Activated CD4-positive, alpha-beta T cell treated with anti-CD3 and anti-CD28 coated beads for 48 hours (primary cell): ENCODE results near the gene TLR9.

Source experiments
- DNase-seq: peaks from one replicate; pipeline ENCODE4 v3.0.0-alpha.2; 2020

TLR9 gene

DNA sequence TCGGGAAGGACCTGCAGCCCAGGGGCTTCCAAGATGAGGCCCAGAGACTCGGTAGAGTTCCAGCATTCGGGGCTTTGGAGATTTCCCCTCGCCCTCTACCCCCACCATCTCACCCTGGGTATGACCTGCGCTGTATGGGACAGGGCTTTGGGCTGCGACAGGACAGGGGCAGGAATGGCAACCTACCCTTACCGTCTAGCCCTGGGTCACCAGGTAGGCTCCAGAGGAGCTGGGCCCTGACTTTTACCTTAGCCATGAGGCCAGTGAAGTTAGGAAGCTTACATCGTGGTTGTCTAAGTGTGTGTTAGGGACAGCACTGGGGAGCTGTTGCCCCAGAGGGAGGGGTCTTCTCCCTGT, 20.8 kb upstream of the TLR9 start:
- DNase-seq, result no peak

DNA sequence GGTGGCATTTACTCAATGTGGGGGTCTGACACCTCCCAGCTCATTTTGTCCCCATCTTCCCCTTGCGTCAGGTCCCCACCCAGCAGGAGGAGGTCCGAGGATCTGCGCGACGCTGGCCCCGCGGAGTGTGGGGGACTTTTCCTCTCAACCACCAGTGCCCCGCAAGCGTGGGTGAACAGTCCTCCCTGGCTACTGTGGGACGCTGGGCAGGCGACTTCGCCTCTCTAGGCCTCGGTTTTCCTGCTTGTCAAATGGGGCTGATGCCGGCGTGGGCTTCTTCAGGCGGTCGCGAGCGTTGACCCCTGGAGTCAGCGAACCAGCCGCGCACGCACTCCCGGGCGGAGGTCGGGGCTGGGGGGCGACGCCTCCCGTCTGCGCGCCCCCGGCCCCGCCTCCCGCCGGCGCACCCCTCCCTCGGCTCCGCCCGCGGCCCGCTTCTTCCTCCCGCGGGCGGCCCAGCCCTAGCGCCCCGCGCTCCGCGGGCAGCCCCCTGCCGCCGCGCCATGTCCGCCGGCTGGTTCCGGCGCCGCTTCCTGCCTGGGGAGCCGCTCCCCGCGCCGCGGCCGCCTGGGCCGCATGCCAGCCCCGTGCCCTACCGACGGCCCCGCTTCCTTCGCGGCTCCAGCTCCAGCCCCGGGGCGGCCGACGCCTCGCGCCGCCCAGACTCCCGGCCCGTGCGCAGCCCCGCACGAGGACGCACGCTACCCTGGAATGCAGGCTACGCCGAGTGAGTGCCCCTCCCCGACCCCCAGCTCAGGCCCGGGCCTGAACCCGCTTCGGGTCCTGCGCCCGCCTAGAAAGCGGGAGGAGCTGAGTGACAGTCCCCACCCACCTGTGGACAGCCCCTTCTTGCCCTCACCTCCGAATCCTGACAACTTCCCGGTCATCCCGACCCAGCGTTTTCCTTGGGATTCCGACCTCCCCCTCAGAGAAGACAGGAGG, 20.1 kb upstream of the TLR9 start, which contains the start of gene PPM1M:
Gene PPM1M, plus strand, starts transcription at position 438 of the 942 bp plus-strand sequence. Its CDS starts 66 bp downstream, at position 504.
- peak; percentile 58 for DNase-seq

DNA sequence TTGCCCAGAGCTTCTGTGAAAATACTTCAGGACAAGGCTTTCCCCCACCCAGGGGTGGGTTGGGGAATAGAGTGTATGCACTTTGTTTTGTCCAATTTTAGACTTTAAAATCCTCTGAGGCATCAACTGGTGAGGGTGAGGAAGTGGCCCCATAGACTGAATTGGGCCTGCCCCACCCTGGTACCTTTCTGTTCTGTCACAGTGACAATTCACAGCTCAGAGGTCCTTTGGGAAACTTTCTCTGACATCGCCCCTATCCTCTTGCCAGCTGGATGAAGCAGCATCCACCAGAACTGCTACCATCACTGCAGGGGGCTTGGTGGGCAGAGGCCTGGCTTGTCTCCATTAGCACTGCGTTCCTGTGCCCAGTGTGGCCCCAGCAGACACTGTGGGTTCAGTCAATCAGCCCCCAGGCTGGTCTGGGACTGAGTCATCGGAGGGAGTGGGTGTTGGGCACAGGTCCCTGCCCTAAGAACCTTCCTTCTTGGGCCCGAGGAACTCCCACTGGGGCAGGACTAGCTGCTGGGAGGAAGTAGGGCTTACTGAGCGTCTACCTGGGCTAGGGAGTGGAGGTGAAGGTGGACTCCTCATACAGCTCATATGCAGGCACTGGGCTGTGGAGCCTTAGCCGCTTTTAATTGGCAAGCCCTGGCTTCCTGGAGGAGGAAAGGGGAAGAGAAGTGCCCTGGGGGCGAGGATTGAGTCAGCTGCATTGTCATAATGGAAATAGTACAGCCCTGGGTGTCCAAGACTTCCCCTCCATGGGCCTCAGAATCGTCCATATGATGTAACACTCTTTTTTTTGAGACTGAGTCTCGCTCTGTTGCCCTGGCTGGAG, 18.6 kb upstream of the TLR9 start:
- DNase-seq, result peak; percentile 67

GRCh38 chr3:52242039-52242438, 16.6 kb upstream of the TLR9 start:
- no peak for DNase-seq

DNA sequence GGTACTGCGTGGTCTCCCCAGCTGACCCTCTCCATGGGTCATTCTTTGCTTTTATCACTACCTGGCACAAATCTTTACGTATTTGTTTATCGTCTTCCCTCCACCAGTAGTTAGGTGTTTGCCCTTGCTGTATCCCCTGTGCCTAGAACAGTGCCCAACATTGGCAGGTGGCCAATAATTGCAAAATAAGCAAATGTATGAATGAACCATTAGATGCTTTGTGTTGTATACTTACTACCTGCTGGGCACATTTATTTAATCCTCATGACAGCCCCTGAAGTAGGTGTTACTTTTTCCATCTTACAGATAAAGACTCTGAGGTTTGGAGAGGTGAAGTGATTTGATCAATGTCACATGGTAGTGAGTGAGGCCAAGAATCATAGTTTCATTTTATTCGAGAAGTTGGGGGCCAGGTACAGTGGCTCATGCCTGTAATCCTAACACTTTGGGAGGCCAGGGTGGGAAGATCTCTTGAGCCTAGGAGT, 15.5 kb upstream of the TLR9 start:
- no peak for DNase-seq

GRCh38 chr3:52240059-52240885, 14.8 kb upstream of the TLR9 start:
- peak; percentile 77 for DNase-seq

- DNase-seq, result peak; percentile 91
These were observed 13.6 kb upstream of the TLR9 start, which contains the start of gene TWF2 for GRCh38 chr3:52238761-52239701. TSS of gene TWF2 (minus strand) at chr3:52239158. CDS start at chr3:52239016, 142 bp downstream.

- peak; percentile 50 for DNase-seq
These were observed 12.8 kb upstream of the TLR9 start for GRCh38 chr3:52238193-52238760.

GRCh38 chr3:52237657-52238172, 12.3 kb upstream of the TLR9 start:
- no peak for DNase-seq

GRCh38 chr3:52237006-52237656, 11.7 kb upstream of the TLR9 start:
- no peak for DNase-seq

DNA sequence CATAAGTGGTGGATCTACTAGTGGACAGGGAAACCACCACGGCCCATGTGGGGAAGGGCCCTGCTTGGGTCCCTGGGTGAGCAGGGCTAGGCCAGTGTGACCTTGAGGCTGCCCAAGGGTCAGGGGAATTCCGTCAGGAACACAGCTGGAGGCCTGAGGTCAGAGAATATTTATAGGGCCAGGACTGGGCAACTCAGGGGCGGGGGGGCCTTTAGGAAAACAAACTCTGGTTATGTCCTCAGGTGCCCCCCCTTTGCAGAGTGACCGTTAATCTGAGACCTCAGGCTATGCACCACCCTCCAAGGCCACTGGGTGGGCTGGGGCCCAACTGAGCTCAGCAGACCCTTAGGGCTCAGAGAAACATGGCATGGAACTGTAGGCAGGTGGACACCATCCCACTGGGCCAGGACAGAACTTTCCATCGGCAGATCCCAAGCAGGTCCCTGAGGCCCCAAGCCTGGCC, 11.0 kb upstream of the TLR9 start:
- no peak for DNase-seq

- no peak for DNase-seq
These were observed 9.3 kb upstream of the TLR9 start for GRCh38 chr3:52234516-52235447.

GRCh38 chr3:52233968-52234367, 8.5 kb upstream of the TLR9 start:
- no peak for DNase-seq

DNA sequence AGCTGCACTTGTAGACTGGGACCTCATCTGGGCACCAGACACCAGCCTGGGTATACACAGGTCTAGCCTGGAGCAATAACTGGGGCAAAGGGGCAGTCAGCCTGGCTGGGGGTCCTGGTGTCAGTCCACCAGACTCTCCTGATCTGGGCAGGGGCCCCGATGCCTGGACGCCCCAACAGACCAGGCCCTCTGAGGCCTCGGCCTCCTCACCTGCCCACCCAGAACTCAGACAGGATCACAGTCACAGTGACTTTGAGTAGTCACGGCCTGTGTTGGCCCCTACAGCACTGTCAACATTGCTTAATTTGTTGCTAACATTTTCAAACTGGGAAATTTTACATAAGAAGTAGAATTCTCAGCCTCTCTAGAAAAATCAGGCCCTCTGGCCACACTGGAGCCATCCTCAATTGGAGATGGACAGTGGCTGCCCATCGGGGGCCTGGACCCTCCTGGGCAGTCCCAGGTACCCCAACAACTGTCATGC, 7.7 kb upstream of the TLR9 start:
- no peak for DNase-seq

- DNase-seq, result peak; percentile 61
These were observed 7.0 kb upstream of the TLR9 start for GRCh38 chr3:52232279-52233107.

GRCh38 chr3:52231502-52232278, 6.2 kb upstream of the TLR9 start:
- DNase-seq, result peak; percentile 93
